ENCODE measurements around the gene MPIG6B.

- no peak for TF ChIP-seq EZH2phosphoT487 (IDR thresholded peaks at IDR 0.05; ENCODE audit: insufficient read depth, low read depth)
- no peak for TF ChIP-seq EZH2 (IDR thresholded peaks at IDR 0.05; ENCODE audit: insufficient read depth, poor library complexity, severe bottlenecking)
These were observed 17.2 kb upstream of the MPIG6B start for GRCh38 chr6:31705931-31706330.

Data from GM23248 (cell line).